H1 (cell line): ENCODE results near the gene BBC3. TPM values are rescaled to one million over a fixed set of nuclear protein-coding genes. Genes with fewer than 3 reads are reported as not detected.

Experiments used
- CHD2 ChIP-seq: IDR thresholded peaks from 2 replicates; pipeline ENCODE4 v1.6.1; 2012; ENCODE audit warnings: low read length, improper control_type of control experiment
- FOSL1 ChIP-seq: IDR thresholded peaks from 2 replicates; pipeline ENCODE4 v1.6.1; 2011; ENCODE audit warnings: mild to moderate bottlenecking, low read depth, low read length, moderate library complexity; ENCODE audit not compliant: insufficient read depth
- GTF2F1 ChIP-seq: IDR thresholded peaks from 2 replicates; pipeline ENCODE4 v1.6.1; 2012; ENCODE audit warnings: low read depth, low read length, improper control_type of control experiment, borderline replicate concordance
- HDAC2 ChIP-seq, 2 experiments: fragments of 300-600 bp in 1 of 2; sonication (generic) in 1 of 2; IDR thresholded peaks; 2 replicates each; pipeline ENCODE4 v1.6.1; 2011 to 2012; ENCODE audit warnings: low read depth in 2 of 2, low read length in 2 of 2, mild to moderate bottlenecking in 2 of 2, moderate library complexity in 2 of 2, borderline replicate concordance in 1 of 2, inconsistent platforms in 1 of 2
- POU5F1 ChIP-seq: IDR thresholded peaks from 2 replicates; pipeline ENCODE4 v1.6.1; 2011; ENCODE audit warnings: low read depth, mild to moderate bottlenecking, low read length, moderate library complexity
- RBBP5 ChIP-seq: IDR thresholded peaks from 2 replicates; pipeline ENCODE4 v1.7.1; 2012; ENCODE audit warnings: low read depth, mild to moderate bottlenecking, inconsistent platforms, low read length, moderate library complexity, borderline replicate concordance
- RFX5 ChIP-seq: IDR thresholded peaks from 2 replicates; pipeline ENCODE4 v1.6.1; 2011; ENCODE audit warnings: low read depth, low read length, improper control_type of control experiment, borderline replicate concordance
- SP2 ChIP-seq: IDR thresholded peaks from 2 replicates; pipeline ENCODE4 v1.6.1; 2012; ENCODE audit warnings: mild to moderate bottlenecking, low read length, inconsistent platforms
- TCF12 ChIP-seq: IDR thresholded peaks from 2 replicates; pipeline ENCODE4 v1.6.1; 2011; ENCODE audit warnings: low read depth, mild to moderate bottlenecking, low read length
- TEAD4 ChIP-seq: IDR thresholded peaks from 2 replicates; pipeline ENCODE4 v1.6.1; 2012; ENCODE audit warnings: low read depth, low read length, inconsistent platforms, mixed read lengths
- polyA plus RNA-seq, 7 experiments: library from polyadenylated mRNA; depleted of rRNA in 3 of 7; stranded (reverse) in 5 of 7; unstranded in 2 of 7; fragments of >200 nt in 5 of 7; fragments of 200-250 nt in 2 of 7; gene quantifications; 1 replicate in 5 of 7; 2 replicates in 1 of 7; 4 replicates in 1 of 7; pipeline versions ENCODE4 v1.2.1 to v1.2.3, GENCODE V29; 2011 to 2013; ENCODE audit warnings: missing spikeins in 2 of 7, mixed read lengths in 2 of 7
- total RNA-seq: library from RNA; stranded (reverse); fragmentation: NEBNext Ultra II Directional; extraction: Animal tissue kit (Norgen Biotek cat#: 25700); gene quantifications from 2 replicates; pipeline ENCODE4 v1.2.1, GENCODE V29; 2021

The BBC3 gene
- total and polyA plus RNA-seq, 2 of the 8 experiments (the other 6 are each of a cell fraction or from before 2014, with no cell fraction given) = 13.2 to 21.6 TPM

GRCh38 chr19:47225746-47226425 lies 5.1 kb downstream of the BBC3 start (continued):
- TF ChIP-seq POU5F1 = no peak
- TF ChIP-seq RFX5 = no peak
- peak; percentile 86; the same call in 1 of the 2 replicates for TF ChIP-seq GTF2F1
- no peak for TF ChIP-seq TEAD4
- TF ChIP-seq CHD2 = peak; percentile 80
- TF ChIP-seq RBBP5 = peak; percentile 74; the same call in 1 of the 2 replicates
- 0 out of 2 replicates have a peak, but pooled peaks have one; percentile 59 for TF ChIP-seq TCF12
- TF ChIP-seq HDAC2 (IDR thresholded peaks at IDR 0.05; ENCODE audit: borderline replicate concordance in 1 of 2, low read depth in 2 of 2, low read length in 2 of 2) = 0 out of 4 replicates have a peak, but pooled peaks of 1 of the 2 experiments have one; percentile 41
- peak; percentile 74; the same call in 1 of the 2 replicates for TF ChIP-seq FOSL1
- TF ChIP-seq SP2 = no peak
